Measurements from ENCODE around the gene NDUFA6. TPM values are rescaled to one million over a fixed set of nuclear protein-coding genes. Genes with fewer than 3 reads are reported as not detected.
"Not testable (repeated sequence)": the region's sequence is repeated elsewhere in the genome, so short reads cannot be mapped to it uniquely, and the experiment has no call there.

Gene NDUFA6
- total and polyA plus RNA-seq, 10 donors: 31.1 to 73.8 (median 38.7) TPM

- H3K36me3 ChIP-seq: peaks cover 0 to 16% (median 0%) of the 10 kb centered on the region in 6 donors
- WGBS, 5 donors: 78 to 91% (median 89%) methylated on average over 17 to 18 of the region's 18 CpGs
- no peaks in the 10 kb centered on the region for H3K4me1 ChIP-seq
- H3K27ac ChIP-seq: no peak overlapping the region
- TF ChIP-seq CTCF (IDR thresholded peaks at IDR 0.05 in 8 of 11, conservative IDR thresholded peaks at IDR 0.05 in 3 of 11) (no peak), POLR2A (IDR thresholded peaks at IDR 0.05) (no peak), POLR2AphosphoS5 (IDR thresholded peaks at IDR 0.05) (no peak)
- H3K9me3 ChIP-seq: peaks cover 3 to 22% (median 18%) of the 10 kb centered on the region in 8 donors
- H3K4me3 ChIP-seq: no peak overlapping the region
- H3K27me3 ChIP-seq (replicated peaks in 1 of 7): no peaks in the 10 kb centered on the region
- DNase-seq: no peak
- intact Hi-C loops (cut with DNase I; ENCODE audit: low total_unique reads): no loop called here
Measured at GRCh38 chr22:42108848-42109247, 18.3 kb upstream of the NDUFA6 start.

- DNase-seq; H3K4me3 ChIP-seq; H3K27me3 ChIP-seq (replicated peaks in 1 of 7); H3K27ac ChIP-seq; H3K4me1 ChIP-seq; intact Hi-C loops (cut with DNase I; ENCODE audit: low total_unique reads): not testable (repeated sequence)
- Histone ChIP-seq H3K36me3 (peaks cover 0 to 32% (median 0%) of the 10 kb centered on the region in 6 donors), H3K9me3 (peaks cover 16 to 67% (median 63%) of the 10 kb centered on the region in 8 donors)
- 94 to 97% (median 96%) methylated on average over 6 of the region's 6 CpGs for WGBS, 5 donors
Measured at GRCh38 chr22:42104332-42104860, 13.8 kb upstream of the NDUFA6 start.

GRCh38 chr22:42101199-42101598 lies 10.6 kb upstream of the NDUFA6 start:
- peaks cover 0 to 42% (median 0%) of the 10 kb centered on the region in 6 donors for H3K36me3 ChIP-seq
- intact Hi-C loops (cut with DNase I; ENCODE audit: low total_unique reads): no loop called here
- no peak for DNase-seq
- H3K4me3 ChIP-seq: no peak overlapping the region
- H3K27ac ChIP-seq: no peak overlapping the region
- peaks cover 16 to 79% (median 69%) of the 10 kb centered on the region in 8 donors for H3K9me3 ChIP-seq
- 94 to 98% (median 98%) methylated on average over 3 of the region's 3 CpGs for WGBS, 5 donors
- no peaks in the 10 kb centered on the region for H3K4me1 ChIP-seq
- TF ChIP-seq POLR2A (IDR thresholded peaks at IDR 0.05): no peak
- no peak for TF ChIP-seq POLR2AphosphoS5 (IDR thresholded peaks at IDR 0.05)
- TF ChIP-seq CTCF (IDR thresholded peaks at IDR 0.05 in 8 of 11, conservative IDR thresholded peaks at IDR 0.05 in 3 of 11): no peak
- no peaks in the 10 kb centered on the region for H3K27me3 ChIP-seq (replicated peaks in 1 of 7)

- DNase-seq: no peak
- Histone ChIP-seq H3K9me3 (no peaks in the 10 kb centered on the region), H3K4me3 (peak overlapping the region; percentile 17 to 94 (median 84)), H3K27me3 (replicated peaks in 1 of 7) (no peaks in the 10 kb centered on the region), H3K36me3 (peaks cover 0 to 12% (median 7%) of the 10 kb centered on the region in 6 donors), H3K27ac (peak overlapping the region; percentile 93 to 98 (median 95)), H3K4me1 (peaks cover 11 to 49% (median 41%) of the 10 kb centered on the region in 6 donors)
- 29 to 44% (median 34%) methylated on average over 7 of the region's 7 CpGs for WGBS, 5 donors
- no peak for TF ChIP-seq CTCF (IDR thresholded peaks at IDR 0.05 in 8 of 11, conservative IDR thresholded peaks at IDR 0.05 in 3 of 11)
- no peak for TF ChIP-seq POLR2A (IDR thresholded peaks at IDR 0.05)
- no peak for TF ChIP-seq POLR2AphosphoS5 (IDR thresholded peaks at IDR 0.05)
- intact Hi-C loops (cut with DNase I; ENCODE audit: low total_unique reads): no loop called here
Measured at GRCh38 chr22:42091455-42091782, 847 bp upstream of the NDUFA6 start.

All from spleen (tissue), 11 donors.